Hepatocyte (in vitro differentiated cells): ENCODE measurements around the gene GABBR2.

Source experiments
- EZH2 ChIP-seq: fragments of 200-600 bp; sonication (generic); IDR thresholded peaks from 2 replicates; pipeline ENCODE4 v1.6.1; 2016; ENCODE audit warnings: antibody characterized with exemption, mild to moderate bottlenecking, borderline replicate concordance
- TF ChIP-seq, protein P1 (sequence below): fragments of 200-600 bp; sonication (generic); IDR thresholded peaks from 2 replicates; pipeline ENCODE4 v1.5.1; 2016; ENCODE audit warnings: antibody characterized with exemption, mild to moderate bottlenecking; ENCODE audit not compliant: poor library complexity

DNA sequence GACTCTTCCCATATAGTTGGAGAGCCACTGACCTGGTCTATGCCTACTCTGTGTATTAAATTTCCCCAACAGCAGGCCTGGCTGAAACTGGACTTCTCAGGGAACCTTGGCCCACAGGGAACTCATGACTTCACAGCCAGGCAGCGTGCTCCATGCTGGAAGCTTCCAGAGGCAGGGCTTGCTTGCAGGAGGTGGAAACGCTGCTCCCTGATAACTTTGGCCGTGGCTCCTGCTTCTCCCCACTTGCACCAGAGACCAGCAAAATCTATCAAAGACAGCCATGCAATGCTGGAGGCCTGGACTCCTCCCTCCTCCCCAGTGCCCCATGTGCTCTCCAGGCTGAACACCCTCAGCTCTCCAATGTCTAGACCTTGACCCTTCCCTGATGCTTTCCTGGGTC, 137.1 kb downstream of the GABBR2 start:
- TF ChIP-seq EZH2 = no peak
- TF ChIP-seq, protein P1, sequence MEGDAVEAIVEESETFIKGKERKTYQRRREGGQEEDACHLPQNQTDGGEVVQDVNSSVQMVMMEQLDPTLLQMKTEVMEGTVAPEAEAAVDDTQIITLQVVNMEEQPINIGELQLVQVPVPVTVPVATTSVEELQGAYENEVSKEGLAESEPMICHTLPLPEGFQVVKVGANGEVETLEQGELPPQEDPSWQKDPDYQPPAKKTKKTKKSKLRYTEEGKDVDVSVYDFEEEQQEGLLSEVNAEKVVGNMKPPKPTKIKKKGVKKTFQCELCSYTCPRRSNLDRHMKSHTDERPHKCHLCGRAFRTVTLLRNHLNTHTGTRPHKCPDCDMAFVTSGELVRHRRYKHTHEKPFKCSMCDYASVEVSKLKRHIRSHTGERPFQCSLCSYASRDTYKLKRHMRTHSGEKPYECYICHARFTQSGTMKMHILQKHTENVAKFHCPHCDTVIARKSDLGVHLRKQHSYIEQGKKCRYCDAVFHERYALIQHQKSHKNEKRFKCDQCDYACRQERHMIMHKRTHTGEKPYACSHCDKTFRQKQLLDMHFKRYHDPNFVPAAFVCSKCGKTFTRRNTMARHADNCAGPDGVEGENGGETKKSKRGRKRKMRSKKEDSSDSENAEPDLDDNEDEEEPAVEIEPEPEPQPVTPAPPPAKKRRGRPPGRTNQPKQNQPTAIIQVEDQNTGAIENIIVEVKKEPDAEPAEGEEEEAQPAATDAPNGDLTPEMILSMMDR = no peak
